ENCODE measurements around the gene ZFPL1. TPM values are rescaled to one million over a fixed set of nuclear protein-coding genes. Genes with fewer than 3 reads are reported as not detected.

Gene ZFPL1
- total and polyA plus RNA-seq, 9 of the 15 experiments (the other 6 are each of a cell fraction or from before 2014, with no cell fraction given) = 3.7 to 37.5 (median 22.7) TPM

DNA sequence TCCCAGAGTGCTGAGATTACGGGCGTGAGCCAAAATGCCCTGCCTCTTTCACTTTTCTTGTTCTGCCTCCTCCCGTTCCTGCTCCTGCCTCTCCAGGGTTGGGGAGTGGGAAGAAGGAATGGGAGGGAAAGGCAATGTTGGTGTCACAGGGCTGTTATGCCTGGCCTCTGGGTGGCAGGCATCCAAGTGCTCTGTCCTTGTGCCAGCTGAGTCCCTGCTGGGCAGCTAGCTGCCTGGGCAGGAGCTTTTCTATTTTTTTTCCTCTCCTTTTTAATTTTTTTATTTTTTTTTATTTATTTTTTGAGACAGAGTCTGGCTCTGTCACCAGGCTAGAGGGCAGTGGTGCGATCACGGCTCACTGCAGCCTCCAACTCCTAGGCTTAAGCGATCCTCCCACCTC lies 47.1 kb upstream of the ZFPL1 start:
- no TSS peak for BruUV-seq (replicated peaks)
- no peak for DNase-seq (ENCODE audit: extremely low read depth in 1 of 4, low spot score in 3 of 4)
- 91% methylated on average over 6 of the region's 6 CpGs for WGBS (ENCODE audit: insufficient coverage, low coverage, missing lambda C conversion rate)
- Histone ChIP-seq H3K79me2 (ENCODE audit: control insufficient read depth, insufficient read depth, low read length) (peaks cover 7% of the 10 kb centered on the region; the same call in 2 of the 3 replicates), H3K36me3 (ENCODE audit: control insufficient read depth, insufficient read depth, low read length) (peaks cover 24% of the 10 kb centered on the region; the same call in 1 of the 3 replicates), H3K4me1 (replicated peaks in 1 of 2; ENCODE audit: control insufficient read depth in 2 of 2, insufficient read depth in 2 of 2, low read length in 2 of 2) (peaks cover 5 to 25% of the 10 kb centered on the region in 2 experiments; a peak in 4 of 5 replicates), H3K27me3 (ENCODE audit: control insufficient read depth in 2 of 2, insufficient read depth in 2 of 2, low read length in 2 of 2) (no peaks in the 10 kb centered on the region), H3K27ac (ENCODE audit: extremely low read depth, low read depth, low read length) (no peak overlapping the region), H2AFZ (ENCODE audit: low read depth, low read length) (no peak overlapping the region), H3K9me1 (ENCODE audit: control insufficient read depth, insufficient read depth, low read length) (no peaks in the 10 kb centered on the region), H3K9ac (ENCODE audit: insufficient read depth in 1 of 2, low read depth in 2 of 2, low read length in 2 of 2) (no peak overlapping the region), H4K20me1 (replicated peaks; ENCODE audit: control insufficient read depth, insufficient read depth, low read length) (no peaks in the 10 kb centered on the region), H3K4me2 (ENCODE audit: insufficient read depth, low read length) (no peak overlapping the region), H3K9me3 (replicated peaks; ENCODE audit: control insufficient read depth, insufficient read depth, low read depth, low read length) (no peaks in the 10 kb centered on the region), H3K4me3 (no peak overlapping the region)
- no peak for FAIRE-seq
- ChIA-PET POLR2A (interaction anchor here (0.9 kb wide), 1 partner anchor 76 kb away, joined by 3 read pairs; no protein-coding TSS in a partner anchor), CTCF (ENCODE audit: low intra/inter-chr PET ratio) (no interaction called here)
- TF ChIP-seq, protein P1, sequence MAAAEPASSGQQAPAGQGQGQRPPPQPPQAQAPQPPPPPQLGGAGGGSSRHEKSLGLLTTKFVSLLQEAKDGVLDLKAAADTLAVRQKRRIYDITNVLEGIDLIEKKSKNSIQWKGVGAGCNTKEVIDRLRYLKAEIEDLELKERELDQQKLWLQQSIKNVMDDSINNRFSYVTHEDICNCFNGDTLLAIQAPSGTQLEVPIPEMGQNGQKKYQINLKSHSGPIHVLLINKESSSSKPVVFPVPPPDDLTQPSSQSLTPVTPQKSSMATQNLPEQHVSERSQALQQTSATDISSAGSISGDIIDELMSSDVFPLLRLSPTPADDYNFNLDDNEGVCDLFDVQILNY (CRISPR knock-in tag; IDR thresholded peaks at IDR 0.05) = no peak
- TF ChIP-seq IFI16 (CRISPR knock-in tag; IDR thresholded peaks at IDR 0.05) = no peak
- TF ChIP-seq, protein P2, sequence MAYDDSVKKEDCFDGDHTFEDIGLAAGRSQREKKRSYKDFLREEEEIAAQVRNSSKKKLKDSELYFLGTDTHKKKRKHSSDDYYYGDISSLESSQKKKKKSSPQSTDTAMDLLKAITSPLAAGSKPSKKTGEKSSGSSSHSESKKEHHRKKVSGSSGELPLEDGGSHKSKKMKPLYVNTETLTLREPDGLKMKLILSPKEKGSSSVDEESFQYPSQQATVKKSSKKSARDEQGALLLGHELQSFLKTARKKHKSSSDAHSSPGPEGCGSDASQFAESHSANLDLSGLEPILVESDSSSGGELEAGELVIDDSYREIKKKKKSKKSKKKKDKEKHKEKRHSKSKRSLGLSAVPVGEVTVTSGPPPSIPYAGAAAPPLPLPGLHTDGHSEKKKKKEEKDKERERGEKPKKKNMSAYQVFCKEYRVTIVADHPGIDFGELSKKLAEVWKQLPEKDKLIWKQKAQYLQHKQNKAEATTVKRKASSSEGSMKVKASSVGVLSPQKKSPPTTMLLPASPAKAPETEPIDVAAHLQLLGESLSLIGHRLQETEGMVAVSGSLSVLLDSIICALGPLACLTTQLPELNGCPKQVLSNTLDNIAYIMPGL (CRISPR knock-in tag; IDR thresholded peaks at IDR 0.05) = no peak
- TF ChIP-seq SIN3A (IDR thresholded peaks at IDR 0.05; ENCODE audit: borderline replicate concordance in 2 of 2, control insufficient read depth in 1 of 2, low read depth in 2 of 2, low read length in 2 of 2) = no peak
- TF ChIP-seq, protein P3, sequence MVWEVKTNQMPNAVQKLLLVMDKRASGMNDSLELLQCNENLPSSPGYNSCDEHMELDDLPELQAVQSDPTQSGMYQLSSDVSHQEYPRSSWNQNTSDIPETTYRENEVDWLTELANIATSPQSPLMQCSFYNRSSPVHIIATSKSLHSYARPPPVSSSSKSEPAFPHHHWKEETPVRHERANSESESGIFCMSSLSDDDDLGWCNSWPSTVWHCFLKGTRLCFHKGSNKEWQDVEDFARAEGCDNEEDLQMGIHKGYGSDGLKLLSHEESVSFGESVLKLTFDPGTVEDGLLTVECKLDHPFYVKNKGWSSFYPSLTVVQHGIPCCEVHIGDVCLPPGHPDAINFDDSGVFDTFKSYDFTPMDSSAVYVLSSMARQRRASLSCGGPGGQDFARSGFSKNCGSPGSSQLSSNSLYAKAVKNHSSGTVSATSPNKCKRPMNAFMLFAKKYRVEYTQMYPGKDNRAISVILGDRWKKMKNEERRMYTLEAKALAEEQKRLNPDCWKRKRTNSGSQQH (CRISPR knock-in tag; IDR thresholded peaks at IDR 0.05) = no peak
- no peak for TF ChIP-seq ZFP30 (CRISPR knock-in tag; IDR thresholded peaks at IDR 0.05; ENCODE audit: borderline replicate concordance)
- ATAC-seq = no peak
- intact Hi-C loops (cut with micrococcal nuclease) = no loop called here
- in situ Hi-C loops (cut with MboI) = no loop called here

Measured in K562 (cell line).